HEK293T (cell line): ENCODE data around the gene RNF34.

ENCODE experiments used
- CTCF ChIA-PET: fragments of 350-600 bp; formaldehyde crosslinking; extraction: SDS; loops from one replicate; lab custom pipeline; 2021; ENCODE audit warnings: antibody characterized with exemption, inconsistent platforms; lab: Yijun Ruan, JAX
- POLR2A ChIA-PET: fragments of 350-600 bp; formaldehyde crosslinking; extraction: SDS; loops from one replicate; lab custom pipeline; 2020; ENCODE audit warnings: antibody characterized with exemption, inconsistent platforms; lab: Yijun Ruan, JAX
- DNase-seq: peaks from one replicate; pipeline ENCODE4 v3.0.0; 2012; ENCODE audit warnings: mixed read lengths; ENCODE audit errors: extremely low spot score
- ARNT ChIP-seq: fragments of 450-650 bp; IDR thresholded peaks from 2 replicates; pipeline ENCODE4 v1.6.1; 2017; ENCODE audit warnings: mild to moderate bottlenecking
- BHLHE40 ChIP-seq: fragments of 450-650 bp; IDR thresholded peaks from 2 replicates; pipeline ENCODE4 v1.6.1; 2016; ENCODE audit warnings: mild to moderate bottlenecking, moderate library complexity, borderline replicate concordance
- CTBP1 ChIP-seq: fragments of 450-650 bp; IDR thresholded peaks from 2 replicates; pipeline ENCODE4 v1.6.1; 2016; ENCODE audit warnings: borderline replicate concordance
- ELF4 ChIP-seq: fragments of 450-650 bp; IDR thresholded peaks from 2 replicates; pipeline ENCODE4 v1.6.1; 2017; ENCODE audit warnings: antibody characterized with exemption
- FOXA1 ChIP-seq: fragments of 450-650 bp; IDR thresholded peaks from 2 replicates; pipeline ENCODE4 v1.6.1; 2016; ENCODE audit warnings: mild to moderate bottlenecking
- FOXK2 ChIP-seq: fragments of 450-650 bp; IDR thresholded peaks from 2 replicates; pipeline ENCODE4 v1.6.1; 2016; ENCODE audit warnings: mild to moderate bottlenecking
- FOXM1 ChIP-seq: fragments of 450-650 bp; IDR thresholded peaks from 2 replicates; pipeline ENCODE4 v1.6.1; 2017; ENCODE audit warnings: mild to moderate bottlenecking, borderline replicate concordance
- HDGF ChIP-seq: fragments of 450-650 bp; IDR thresholded peaks from 2 replicates; pipeline ENCODE4 v1.6.1; 2017; ENCODE audit warnings: antibody characterized with exemption, borderline replicate concordance
- L3MBTL2 ChIP-seq: fragments of 450-650 bp; conservative IDR thresholded peaks from 2 replicates; pipeline ENCODE4 v1.6.1; 2016; ENCODE audit warnings: mild to moderate bottlenecking
- LEF1 ChIP-seq: fragments of 450-650 bp; IDR thresholded peaks from 2 replicates; pipeline ENCODE4 v1.6.1; 2017; ENCODE audit warnings: mild to moderate bottlenecking, borderline replicate concordance
- NFRKB ChIP-seq: fragments of 450-650 bp; IDR thresholded peaks from 2 replicates; pipeline ENCODE4 v1.6.1; 2016; ENCODE audit warnings: mild to moderate bottlenecking, moderate library complexity
- SP1 ChIP-seq: fragments of 450-650 bp; IDR thresholded peaks from 2 replicates; pipeline ENCODE4 v1.6.1; 2017
- SUZ12 ChIP-seq: fragments of 450-650 bp; IDR thresholded peaks from 2 replicates; pipeline ENCODE4 v1.6.1; 2016; ENCODE audit warnings: mild to moderate bottlenecking
- TARDBP ChIP-seq: fragments of 450-650 bp; IDR thresholded peaks from 2 replicates; pipeline ENCODE4 v1.6.1; 2016
- ZNF384 ChIP-seq: fragments of 450-650 bp; IDR thresholded peaks from 2 replicates; pipeline ENCODE4 v1.6.1; 2016
- TF ChIP-seq, protein P1 (sequence below): fragments of 450-650 bp; IDR thresholded peaks from 2 replicates; pipeline ENCODE4 v1.6.1; 2016

Gene RNF34

DNA sequence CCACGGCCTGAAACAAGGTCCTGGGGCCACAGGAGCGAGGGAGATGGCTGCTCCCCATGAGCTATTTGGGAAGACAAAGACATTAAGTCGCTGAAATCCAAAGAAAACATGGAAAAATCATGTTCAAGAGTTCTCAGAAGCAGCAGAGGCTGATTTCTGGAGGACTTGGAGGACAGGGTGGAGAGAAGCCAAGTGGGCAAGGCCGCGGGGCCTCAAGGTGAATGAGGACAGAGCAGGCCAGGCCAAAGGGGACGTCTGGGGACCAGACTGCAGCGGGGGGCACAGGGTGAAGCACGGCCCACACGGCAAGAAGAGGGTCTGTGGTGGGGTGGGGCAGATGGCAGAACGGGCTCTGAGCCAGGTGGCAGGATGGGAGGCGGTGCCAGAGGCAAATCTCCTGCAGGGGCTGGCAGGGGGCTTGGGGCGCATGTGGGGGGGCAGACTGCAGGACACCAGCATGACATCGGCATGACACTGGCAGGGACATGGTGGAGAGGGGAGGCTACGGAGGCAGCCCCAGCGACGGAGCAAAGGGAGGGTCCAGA is 48.9 kb downstream of the RNF34 start:
- TF ChIP-seq FOXM1 (no peak), SUZ12 (no peak), ARNT (no peak)
- no peak for DNase-seq
- CTCF ChIA-PET = no interaction called here
- POLR2A ChIA-PET = no interaction called here

DNA sequence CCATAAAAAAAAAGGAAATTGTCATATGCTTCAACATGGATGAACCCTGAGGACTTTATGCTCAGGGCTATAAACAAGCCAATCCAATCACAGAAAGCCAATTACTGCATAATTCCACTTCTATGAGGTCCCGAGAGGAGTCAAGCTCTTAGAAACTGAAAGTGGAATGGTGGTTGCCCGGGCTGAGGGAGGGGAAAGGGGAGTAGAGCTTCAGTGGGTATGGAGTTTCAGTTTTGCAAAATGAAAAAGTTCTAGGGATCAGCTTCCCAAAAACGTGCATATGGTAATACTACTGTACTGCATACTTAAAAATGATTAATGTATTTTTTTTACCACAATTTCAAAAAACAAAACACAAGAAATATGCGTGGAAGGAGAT is 52.0 kb downstream of the RNF34 start:
- no peak for TF ChIP-seq ELF4
- no peak for TF ChIP-seq BHLHE40
- TF ChIP-seq, protein P1, sequence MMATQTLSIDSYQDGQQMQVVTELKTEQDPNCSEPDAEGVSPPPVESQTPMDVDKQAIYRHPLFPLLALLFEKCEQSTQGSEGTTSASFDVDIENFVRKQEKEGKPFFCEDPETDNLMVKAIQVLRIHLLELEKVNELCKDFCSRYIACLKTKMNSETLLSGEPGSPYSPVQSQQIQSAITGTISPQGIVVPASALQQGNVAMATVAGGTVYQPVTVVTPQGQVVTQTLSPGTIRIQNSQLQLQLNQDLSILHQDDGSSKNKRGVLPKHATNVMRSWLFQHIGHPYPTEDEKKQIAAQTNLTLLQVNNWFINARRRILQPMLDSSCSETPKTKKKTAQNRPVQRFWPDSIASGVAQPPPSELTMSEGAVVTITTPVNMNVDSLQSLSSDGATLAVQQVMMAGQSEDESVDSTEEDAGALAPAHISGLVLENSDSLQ = no peak
- no peak for TF ChIP-seq ZNF384
- no peak for TF ChIP-seq FOXM1
- CTCF ChIA-PET = no interaction called here
- no peak for DNase-seq
- POLR2A ChIA-PET = no interaction called here

DNA sequence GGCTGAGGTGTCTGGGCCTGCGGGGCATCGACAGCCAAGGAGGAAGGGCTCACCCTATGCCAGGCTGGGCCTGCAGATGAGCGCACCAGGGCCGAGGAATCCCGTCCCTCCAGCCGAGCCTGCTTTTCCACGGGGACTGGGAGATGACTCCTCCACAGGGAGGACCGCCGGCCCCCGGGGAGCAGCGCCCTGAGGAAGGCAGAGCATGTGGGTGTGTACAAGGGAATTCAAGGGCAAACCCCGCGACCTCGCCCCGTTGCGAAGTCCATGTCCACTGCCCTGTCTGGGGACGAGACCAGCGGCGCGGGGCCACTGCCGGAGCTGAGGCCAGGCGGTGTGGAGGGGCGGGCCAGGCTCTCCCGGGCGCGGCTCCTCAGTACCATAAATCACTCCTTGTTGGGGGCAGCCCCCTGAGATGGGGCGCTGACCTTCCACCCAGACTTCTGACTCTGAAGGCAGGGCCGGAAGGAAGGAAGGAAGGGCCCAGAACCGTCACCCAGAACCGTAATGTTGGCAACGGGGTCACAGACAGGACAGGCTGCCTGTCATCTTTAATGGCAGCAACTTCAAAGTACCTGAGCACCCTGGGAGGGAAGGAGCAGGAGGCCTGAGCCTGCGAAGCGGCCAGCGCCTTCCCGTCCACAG is 52.5 kb downstream of the RNF34 start:
- ChIA-PET CTCF (no interaction called here), POLR2A (interaction anchor here (0.7 kb wide), 1 partner anchor 52 kb away, joined by 3 read pairs; the partner anchor contains the start of gene RNF34)
- no peak for DNase-seq
- no peak for TF ChIP-seq BHLHE40
- TF ChIP-seq LEF1 = no peak
- no peak for TF ChIP-seq FOXM1
- no peak for TF ChIP-seq HDGF
- no peak for TF ChIP-seq ARNT
- no peak for TF ChIP-seq ZNF384
- TF ChIP-seq, protein P1 = 0 out of 2 replicates have a peak, but pooled peaks have one; percentile 3
- no peak for TF ChIP-seq TARDBP
- no peak for TF ChIP-seq SP1

DNA sequence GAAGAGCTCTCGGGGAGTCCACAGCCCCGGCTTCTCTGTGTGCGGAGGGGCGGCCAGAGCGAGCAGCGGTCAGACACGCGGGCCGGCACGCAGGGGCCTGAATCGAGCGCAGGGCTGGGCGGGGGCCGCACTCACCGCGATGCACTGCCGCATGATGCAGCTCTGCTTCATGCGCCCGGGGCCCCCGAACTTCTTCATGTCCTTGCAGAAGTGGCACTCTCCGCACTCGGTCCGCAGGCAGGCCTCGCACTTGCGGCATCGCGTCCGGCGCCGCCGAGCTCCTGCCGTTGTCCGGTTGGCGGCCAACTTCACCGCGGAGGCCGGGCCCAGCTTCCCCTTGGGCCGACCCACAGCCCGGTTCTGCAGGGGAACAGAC is 53.1 kb downstream of the RNF34 start:
- TF ChIP-seq, protein P1 = no peak
- TF ChIP-seq ELF4 (no peak), FOXA1 (no peak), CTBP1 (no peak), ZNF384 (no peak), SUZ12 (no peak), NFRKB (no peak), LEF1 (no peak), L3MBTL2 (no peak), TARDBP (no peak), ARNT (no peak), FOXM1 (no peak), BHLHE40 (no peak), HDGF (no peak), FOXK2 (no peak), SP1 (no peak)
- ChIA-PET POLR2A (interaction anchor here (0.7 kb wide), 1 partner anchor 53 kb away, joined by 3 read pairs; the partner anchor contains the start of gene RNF34), CTCF (no interaction called here)
- no peak for DNase-seq

DNA sequence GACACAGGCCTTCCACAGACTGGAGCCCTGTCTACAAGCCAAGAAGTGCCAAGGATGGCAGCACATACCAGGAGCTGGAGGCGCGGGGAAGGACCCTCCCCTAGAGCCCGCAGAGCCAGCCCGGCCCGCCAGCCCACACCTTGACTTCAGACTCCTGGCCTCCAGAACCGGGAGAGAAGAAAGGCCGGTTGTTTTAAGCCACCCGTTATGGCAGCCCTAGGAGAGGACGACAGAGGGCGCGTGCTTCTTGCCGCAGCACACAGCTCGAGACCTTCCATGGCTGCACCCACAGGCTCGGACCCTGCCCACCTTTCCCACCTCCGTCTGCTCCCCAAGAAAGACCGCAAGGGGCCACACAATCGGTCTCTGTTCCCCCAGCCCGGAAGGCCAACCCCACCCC is 53.7 kb downstream of the RNF34 start:
- TF ChIP-seq, protein P1 = no peak
- TF ChIP-seq LEF1 = no peak
- no peak for TF ChIP-seq SP1
- TF ChIP-seq TARDBP = no peak
- TF ChIP-seq BHLHE40 = no peak
- no peak for TF ChIP-seq NFRKB
- TF ChIP-seq FOXM1 = no peak
- no peak for TF ChIP-seq CTBP1
- TF ChIP-seq SUZ12 = no peak
- no peak for TF ChIP-seq FOXK2
- no peak for TF ChIP-seq HDGF
- no peak for TF ChIP-seq ARNT
- no peak for TF ChIP-seq ZNF384
- TF ChIP-seq FOXA1 = no peak
- TF ChIP-seq L3MBTL2 = no peak
- ChIA-PET CTCF (interaction anchor here (1.5 kb wide), 1 partner anchor 11 kb away, joined by 6 read pairs; no protein-coding TSS in a partner anchor), POLR2A (no interaction called here)
- DNase-seq = no peak

DNA sequence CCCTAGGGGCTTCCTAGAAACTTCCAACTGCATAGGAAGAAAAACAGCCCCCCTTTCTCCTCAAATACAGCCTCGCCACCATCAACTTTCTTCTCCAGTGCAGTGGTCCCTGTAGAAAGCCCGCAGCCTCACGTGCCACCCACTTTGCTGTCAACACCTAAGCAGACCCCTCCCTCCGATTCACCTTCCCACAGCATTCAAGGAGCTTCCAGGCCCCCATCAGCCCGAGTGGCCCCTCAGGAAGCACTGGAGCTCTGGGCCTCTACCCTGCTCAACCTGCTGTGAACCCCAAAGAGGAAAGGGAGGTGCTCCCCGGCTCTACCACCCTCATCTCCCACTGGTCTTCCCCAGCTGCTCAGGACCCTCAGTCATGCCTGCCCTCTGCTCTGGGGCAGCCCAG is 55.0 kb downstream of the RNF34 start:
- no peak for DNase-seq
- ChIA-PET CTCF (interaction anchor here (1.5 kb wide), 1 partner anchor 12 kb away, joined by 6 read pairs; no protein-coding TSS in a partner anchor), POLR2A (no interaction called here)
- no peak for TF ChIP-seq FOXK2
- TF ChIP-seq FOXM1 = no peak
